Measurements from ENCODE around the gene ALDH3A2.

DNA sequence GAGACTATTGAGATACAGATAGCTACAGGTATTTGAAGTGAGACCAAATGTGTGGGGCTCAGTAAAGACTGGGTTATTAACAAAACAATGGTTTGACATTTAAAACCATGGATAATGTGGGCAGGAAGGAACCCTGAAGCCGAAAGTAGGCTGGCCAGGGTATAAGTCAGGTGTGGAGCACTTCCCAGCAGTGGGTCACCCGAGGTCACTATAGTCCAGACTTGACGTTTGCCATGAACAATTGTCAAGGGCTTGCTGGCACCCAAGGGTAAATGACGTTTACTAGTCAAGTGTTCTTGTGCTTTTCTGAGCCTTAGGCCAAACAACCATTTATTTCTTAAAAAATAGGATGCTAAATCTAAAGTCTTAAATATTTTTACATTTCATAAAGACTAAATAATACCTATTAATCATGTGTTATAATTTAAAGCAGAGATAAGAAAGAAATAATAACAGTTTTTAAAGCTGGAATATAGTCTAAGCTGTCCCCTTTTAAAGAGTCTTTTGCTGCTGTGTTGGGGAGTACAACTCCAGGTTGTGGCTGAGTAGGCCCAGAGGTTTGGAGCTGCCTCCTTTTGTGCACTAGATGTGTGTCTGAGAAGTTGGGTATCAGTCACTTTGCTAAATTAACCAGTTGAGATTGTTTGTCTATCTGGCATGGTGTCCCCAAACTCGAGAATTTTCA is 15.7 kb downstream of the ALDH3A2 start:
- TF ChIP-seq, protein P1, sequence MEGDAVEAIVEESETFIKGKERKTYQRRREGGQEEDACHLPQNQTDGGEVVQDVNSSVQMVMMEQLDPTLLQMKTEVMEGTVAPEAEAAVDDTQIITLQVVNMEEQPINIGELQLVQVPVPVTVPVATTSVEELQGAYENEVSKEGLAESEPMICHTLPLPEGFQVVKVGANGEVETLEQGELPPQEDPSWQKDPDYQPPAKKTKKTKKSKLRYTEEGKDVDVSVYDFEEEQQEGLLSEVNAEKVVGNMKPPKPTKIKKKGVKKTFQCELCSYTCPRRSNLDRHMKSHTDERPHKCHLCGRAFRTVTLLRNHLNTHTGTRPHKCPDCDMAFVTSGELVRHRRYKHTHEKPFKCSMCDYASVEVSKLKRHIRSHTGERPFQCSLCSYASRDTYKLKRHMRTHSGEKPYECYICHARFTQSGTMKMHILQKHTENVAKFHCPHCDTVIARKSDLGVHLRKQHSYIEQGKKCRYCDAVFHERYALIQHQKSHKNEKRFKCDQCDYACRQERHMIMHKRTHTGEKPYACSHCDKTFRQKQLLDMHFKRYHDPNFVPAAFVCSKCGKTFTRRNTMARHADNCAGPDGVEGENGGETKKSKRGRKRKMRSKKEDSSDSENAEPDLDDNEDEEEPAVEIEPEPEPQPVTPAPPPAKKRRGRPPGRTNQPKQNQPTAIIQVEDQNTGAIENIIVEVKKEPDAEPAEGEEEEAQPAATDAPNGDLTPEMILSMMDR (IDR thresholded peaks at IDR 0.05), result no peak
- TF ChIP-seq EP300 (IDR thresholded peaks at IDR 0.05), result no peak
- no peak for TF ChIP-seq POLR2A (IDR thresholded peaks at IDR 0.05)

Measured in stomach (tissue), 4 donors.